ENCODE data around the gene FUBP3.
"Not testable (repeated sequence)": the region's sequence is repeated elsewhere in the genome, so short reads cannot be mapped to it uniquely, and the experiment has no call there.

Gene FUBP3

DNA sequence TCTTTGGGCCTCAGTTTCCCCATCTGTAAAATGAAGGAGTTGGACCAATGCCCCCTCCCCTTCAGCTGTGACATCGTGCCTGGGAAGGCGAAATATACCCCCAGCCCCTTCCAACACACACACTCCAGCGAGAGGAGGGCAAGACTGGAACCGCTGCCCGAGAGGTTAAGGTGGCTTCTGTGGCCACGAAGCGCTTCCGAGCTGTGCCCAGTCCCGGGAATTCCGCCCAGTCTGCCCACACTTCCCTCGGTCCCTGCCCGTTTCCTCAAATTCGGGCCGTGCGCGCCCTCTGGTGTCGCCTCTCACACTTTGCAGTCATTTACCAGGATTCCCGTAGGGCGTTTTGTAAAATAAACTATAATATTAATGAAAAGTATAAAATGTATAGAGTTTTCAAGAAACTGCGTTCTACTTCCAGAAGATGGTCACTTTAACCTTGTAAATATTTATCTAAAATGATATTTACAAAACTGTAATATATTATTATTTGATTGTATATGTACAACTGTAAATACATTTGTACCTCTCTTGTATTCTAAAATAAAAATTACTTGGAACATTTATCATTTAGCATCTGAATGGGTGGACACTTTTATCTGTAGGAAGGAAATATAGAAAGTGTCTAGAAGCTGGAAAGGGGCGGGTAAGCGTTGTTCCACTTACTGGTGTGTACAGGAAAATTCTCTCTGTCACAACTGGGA is 103.2 kb downstream of the FUBP3 start:
- DNase-seq (ENCODE audit: low spot score) = peak; percentile 75

DNA sequence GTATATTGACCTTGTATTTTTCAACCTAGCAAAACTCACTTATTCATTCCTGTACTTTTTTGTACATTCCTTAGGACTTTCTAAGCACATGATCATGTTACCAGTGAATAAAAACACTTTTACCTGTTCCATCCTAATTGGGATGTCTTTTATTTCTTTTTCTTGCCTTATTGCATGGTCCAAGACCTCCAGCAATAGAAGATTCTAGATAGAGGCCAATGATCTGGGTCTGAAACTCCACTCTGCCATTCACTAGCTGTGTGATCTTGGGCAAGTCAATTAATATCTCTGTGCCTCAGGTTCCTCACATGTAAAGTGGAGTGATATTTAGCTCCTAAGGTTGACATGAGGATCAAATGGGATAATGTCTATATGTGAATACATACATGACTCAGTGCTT is 105.7 kb downstream of the FUBP3 start:
- DNase-seq (ENCODE audit: low spot score) = no peak

DNA sequence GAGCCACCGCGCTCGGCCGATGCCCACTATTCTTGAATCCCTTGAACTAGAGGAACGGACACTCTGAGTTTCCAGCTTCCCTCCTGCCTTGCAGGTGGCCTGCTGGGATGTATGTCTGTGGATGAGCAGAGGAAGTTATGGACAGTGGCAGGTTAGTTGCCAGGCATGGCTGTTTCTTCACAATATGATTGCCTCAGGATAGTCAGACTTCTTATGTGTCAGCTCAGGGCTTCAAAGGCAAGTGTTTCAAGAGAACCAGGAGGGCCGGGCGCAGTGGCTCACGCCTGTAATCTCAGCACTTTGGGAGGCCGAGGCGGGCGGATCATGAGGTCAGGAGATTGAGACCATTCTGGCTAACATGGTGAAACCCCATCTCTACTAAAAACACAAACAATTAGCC is 106.6 kb downstream of the FUBP3 start:
- DNase-seq (ENCODE audit: low spot score) = not testable (repeated sequence)

DNA sequence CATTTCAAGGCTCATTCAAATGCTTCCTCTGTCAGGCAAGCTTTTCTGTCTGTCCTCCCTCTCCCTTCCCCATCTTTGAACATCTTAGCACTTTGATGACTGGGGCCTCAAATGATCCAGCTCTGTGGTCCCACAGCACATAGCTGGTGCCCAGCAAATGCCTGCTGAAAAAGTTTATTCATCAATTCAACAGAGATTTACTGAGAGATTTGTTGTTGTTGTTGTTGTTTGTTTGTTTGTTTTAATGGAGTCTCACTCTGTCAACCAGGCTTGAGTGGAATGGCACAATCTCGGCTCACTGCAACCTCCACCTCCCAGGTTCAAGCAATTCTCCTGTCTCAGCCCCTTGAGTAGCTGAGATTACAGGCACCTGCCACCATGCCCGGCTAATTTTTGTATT is 108.2 kb downstream of the FUBP3 start:
- no peak for DNase-seq (ENCODE audit: low spot score)
